Uterus (tissue), 4 donors: ENCODE data around the gene NEDD4L. TPM values are rescaled to one million over a fixed set of nuclear protein-coding genes. Genes with fewer than 3 reads are reported as not detected.

Source experiments
- DNase-seq, 2 donors: peaks; one replicate each; pipeline ENCODE4 v3.0.0-alpha.2; 2019 to 2020
- H3K27ac ChIP-seq, 2 donors: fragments of 200-600 bp; sonication (generic); 1 replicate in 1 of 2; 2 replicates in 1 of 2; pipeline ENCODE4 v1.5.1; 2016 to 2018
- H3K27me3 ChIP-seq, 2 donors: fragments of 200-600 bp; sonication (generic); one replicate each; pipeline ENCODE4 v1.5.1; 2018 to 2019; ENCODE audit warnings: control low read depth in 1 of 2
- H3K36me3 ChIP-seq, 2 donors: fragments of 200-600 bp; sonication (generic); one replicate each; pipeline ENCODE4 v1.5.1; 2019; ENCODE audit warnings: control low read depth in 1 of 2
- H3K4me1 ChIP-seq, 2 donors: fragments of 200-600 bp; sonication (generic); one replicate each; pipeline ENCODE4 v1.5.1; 2018 to 2019; ENCODE audit warnings: control low read depth in 1 of 2
- H3K4me3 ChIP-seq, 2 donors: fragments of 200-600 bp; sonication (generic); 1 replicate in 1 of 2; 2 replicates in 1 of 2; pipeline ENCODE4 v1.5.1; 2018 to 2019; ENCODE audit warnings: mild to moderate bottlenecking in 1 of 2
- H3K9me3 ChIP-seq, 2 donors: fragments of 200-600 bp; sonication (generic); one replicate each; pipeline ENCODE4 v1.5.1; 2019; ENCODE audit warnings: control low read depth in 1 of 2
- CTCF ChIP-seq, 4 experiments: fragments of 200-600 bp in 2 of 4; fragments of 450-650 bp in 2 of 4; sonication (generic) in 2 of 4; IDR thresholded peaks; one replicate each; pipeline ENCODE4 v1.5.1; 2016 to 2019; ENCODE audit warnings: antibody characterized with exemption in 4 of 4, mild to moderate bottlenecking in 2 of 4, moderate library complexity in 1 of 4
- POLR2A ChIP-seq, 2 donors: fragments of 450-650 bp; IDR thresholded peaks; one replicate each; pipeline ENCODE4 v1.6.1; 2016; ENCODE audit warnings: antibody characterized with exemption in 2 of 2, mild to moderate bottlenecking in 1 of 2, moderate library complexity in 1 of 2
- intact Hi-C: fragments of 100-400 bp; cut with DNase I; formaldehyde crosslinking; loops from one replicate; pipeline ENCODE4 v1.15.1; 2023; ENCODE audit warnings: low total_unique reads
- total RNA-seq, 4 donors: library from RNA; depleted of rRNA in 3 of 4; stranded (reverse); fragments of >200 nt in 3 of 4; gene quantifications; one replicate each; pipeline versions ENCODE4 v1.1.0 to v1.2.4, GENCODE V29; 2014 to 2023
- donor health status: DM: yes; HTN: yes; CAD: no.

NEDD4L gene
- total RNA-seq, 4 donors from 2014 or later, result 6.2 to 45.9 (median 32.3) TPM

GRCh38 chr18:58290116-58290695 lies 246.2 kb downstream of the NEDD4L start:
- Histone ChIP-seq H3K27me3 (no peaks in the 10 kb centered on the region), H3K9me3 (no peaks in the 10 kb centered on the region), H3K27ac (no peak overlapping the region), H3K4me3 (no peak overlapping the region), H3K36me3 (no peaks in the 10 kb centered on the region), H3K4me1 (no peaks in the 10 kb centered on the region)
- no peak for DNase-seq
- no peak for TF ChIP-seq CTCF (IDR thresholded peaks at IDR 0.05)
- no peak for TF ChIP-seq POLR2A (IDR thresholded peaks at IDR 0.05)
- intact Hi-C loops, result no loop called here

GRCh38 chr18:58291131-58291530 lies 247.1 kb downstream of the NEDD4L start:
- no peak for DNase-seq
- no peak overlapping the region for H3K4me3 ChIP-seq
- no peaks in the 10 kb centered on the region for H3K4me1 ChIP-seq
- H3K27me3 ChIP-seq, result no peaks in the 10 kb centered on the region
- no peak overlapping the region for H3K27ac ChIP-seq
- TF ChIP-seq CTCF (IDR thresholded peaks at IDR 0.05), result no peak
- TF ChIP-seq POLR2A (IDR thresholded peaks at IDR 0.05), result no peak
- intact Hi-C loops, result no loop called here
- no peaks in the 10 kb centered on the region for H3K36me3 ChIP-seq
- no peaks in the 10 kb centered on the region for H3K9me3 ChIP-seq

GRCh38 chr18:58292638-58293037 lies 248.6 kb downstream of the NEDD4L start:
- Histone ChIP-seq H3K4me1 (no peaks in the 10 kb centered on the region), H3K36me3 (no peaks in the 10 kb centered on the region), H3K9me3 (no peaks in the 10 kb centered on the region), H3K27ac (no peak overlapping the region), H3K4me3 (no peak overlapping the region), H3K27me3 (no peaks in the 10 kb centered on the region)
- DNase-seq, result no peak
- TF ChIP-seq POLR2A (IDR thresholded peaks at IDR 0.05) (no peak), CTCF (IDR thresholded peaks at IDR 0.05) (no peak)
- intact Hi-C loops, result no loop called here

GRCh38 chr18:58297198-58297597 lies 253.2 kb downstream of the NEDD4L start:
- DNase-seq, result no peak
- Histone ChIP-seq H3K36me3 (no peaks in the 10 kb centered on the region), H3K27me3 (no peaks in the 10 kb centered on the region), H3K9me3 (no peaks in the 10 kb centered on the region), H3K27ac (no peak overlapping the region), H3K4me3 (no peak overlapping the region), H3K4me1 (no peaks in the 10 kb centered on the region)
- intact Hi-C loops, result no loop called here
- TF ChIP-seq CTCF (IDR thresholded peaks at IDR 0.05) (no peak), POLR2A (IDR thresholded peaks at IDR 0.05) (no peak)

GRCh38 chr18:58298251-58299134 lies 254.5 kb downstream of the NEDD4L start:
- TF ChIP-seq POLR2A (IDR thresholded peaks at IDR 0.05) (no peak), CTCF (IDR thresholded peaks at IDR 0.05) (no peak)
- H3K4me3 ChIP-seq, result no peak overlapping the region
- H3K27me3 ChIP-seq, result no peaks in the 10 kb centered on the region
- intact Hi-C loops, result no loop called here
- H3K4me1 ChIP-seq, result no peaks in the 10 kb centered on the region
- no peaks in the 10 kb centered on the region for H3K36me3 ChIP-seq
- no peaks in the 10 kb centered on the region for H3K9me3 ChIP-seq
- H3K27ac ChIP-seq, result no peak overlapping the region
- no peak for DNase-seq
